HG03442 (cell line): ENCODE results near the gene MAST4.

Experiments used
- ATAC-seq: cut with Tn5 transposase; IDR thresholded peaks from one replicate; pipeline ENCODE4 v1.9.1; 2021; ENCODE audit warnings: mild to moderate bottlenecking, moderate library complexity; ENCODE audit not compliant: unreplicated experiment

The MAST4 gene

DNA sequence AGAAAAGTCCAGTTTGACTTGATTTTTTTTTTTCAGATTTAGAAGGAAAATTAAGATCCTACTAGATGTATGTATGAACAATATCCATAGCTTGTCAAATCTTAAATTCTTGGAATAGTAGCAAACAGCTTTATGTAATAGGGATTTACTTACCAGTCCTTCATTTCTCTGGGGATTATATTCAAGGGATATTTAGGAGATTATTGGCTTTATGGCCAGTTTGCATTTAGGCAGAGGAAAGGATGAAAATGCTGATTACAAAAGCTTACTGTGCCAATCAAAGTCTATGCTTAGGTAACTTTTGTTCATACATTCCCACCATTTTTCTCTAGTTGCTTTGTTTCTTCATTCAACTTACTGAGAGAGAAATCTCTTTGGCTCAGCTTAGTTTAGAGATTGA, 47.9 kb downstream of the MAST4 start:
- ATAC-seq = no peak

DNA sequence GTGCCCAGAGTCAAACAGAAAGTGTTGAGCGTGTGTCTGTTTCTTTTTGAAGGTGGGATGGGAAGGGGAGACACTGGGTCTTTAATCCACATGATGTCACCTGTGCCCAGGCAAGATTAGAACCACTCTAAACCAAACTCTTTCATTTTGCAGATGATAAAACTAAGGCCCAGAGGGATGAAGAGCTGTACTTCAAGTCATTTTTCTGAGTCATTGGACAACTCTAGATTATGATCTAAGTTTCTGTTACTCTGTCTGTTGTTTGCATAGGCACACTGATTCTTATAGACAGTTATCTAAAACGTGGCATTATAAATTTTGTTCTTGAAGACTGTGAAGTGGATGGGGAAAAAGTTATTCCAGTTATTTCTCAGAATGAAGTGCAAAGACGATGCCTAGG, 48.8 kb downstream of the MAST4 start:
- no peak for ATAC-seq

GRCh38 chr5:66646570-66646969, 50.4 kb downstream of the MAST4 start:
- no peak for ATAC-seq

DNA sequence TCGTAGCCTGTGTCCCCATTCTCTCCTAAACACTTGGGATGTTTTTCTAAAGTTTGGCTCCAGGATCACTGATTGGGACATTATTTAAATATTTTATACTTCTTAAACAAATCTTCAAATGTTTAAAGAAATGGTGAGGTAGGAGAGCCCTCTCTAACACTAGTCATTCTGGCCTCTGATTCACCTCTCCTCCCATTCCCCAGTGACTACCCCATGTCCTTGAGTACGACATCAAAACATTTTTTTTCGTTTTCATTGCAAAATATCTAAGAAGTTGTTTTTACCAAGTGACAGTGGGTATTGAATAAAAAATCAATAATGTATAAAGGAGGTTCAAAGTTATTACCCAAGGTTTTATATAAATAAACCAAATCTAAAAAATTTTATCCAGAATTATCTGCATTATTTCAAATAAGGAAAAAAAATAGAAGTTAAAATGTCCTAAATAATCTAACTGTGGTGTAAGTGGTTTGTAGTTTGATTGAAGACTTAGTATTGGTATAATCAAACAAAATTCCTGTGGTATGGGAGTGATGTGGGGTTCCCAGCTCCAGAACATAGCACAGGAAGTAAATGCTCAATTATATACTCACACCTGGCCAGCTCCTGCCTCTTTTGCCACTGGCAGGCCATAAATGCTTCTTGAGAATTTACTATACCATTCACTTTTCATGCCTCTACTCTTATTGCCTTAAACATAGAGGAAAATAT, 51.1 kb downstream of the MAST4 start:
- no peak for ATAC-seq

DNA sequence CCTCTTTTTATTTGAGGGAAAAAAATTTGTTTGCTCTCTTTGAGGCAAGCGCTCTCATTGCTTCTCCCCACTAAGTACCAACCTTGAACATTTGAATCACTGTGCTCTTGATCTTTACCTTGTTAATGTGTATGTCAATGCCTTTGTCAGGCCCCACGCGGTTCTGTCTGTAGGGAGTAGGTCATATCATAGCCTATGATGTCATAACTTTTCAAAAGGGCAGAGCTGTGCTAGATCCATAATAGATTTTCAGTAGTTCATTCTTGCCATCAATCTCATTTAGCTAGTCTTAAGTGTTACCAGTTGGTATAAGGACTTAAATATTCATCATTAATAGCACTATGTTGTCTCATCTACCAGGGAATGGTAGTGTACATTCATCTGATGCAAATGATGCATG, 56.6 kb downstream of the MAST4 start:
- ATAC-seq = no peak

GRCh38 chr5:66653325-66653724, 57.1 kb downstream of the MAST4 start:
- ATAC-seq = no peak

- ATAC-seq = no peak
These were observed 59.5 kb downstream of the MAST4 start for GRCh38 chr5:66655395-66656324.

- no peak for ATAC-seq
These were observed 62.3 kb downstream of the MAST4 start for GRCh38 chr5:66658516-66658915.

GRCh38 chr5:66659780-66660179, 63.6 kb downstream of the MAST4 start:
- ATAC-seq = no peak

- ATAC-seq = no peak
These were observed 64.2 kb downstream of the MAST4 start for GRCh38 chr5:66660396-66660795.

GRCh38 chr5:66661149-66661548, 65.0 kb downstream of the MAST4 start:
- ATAC-seq = no peak

DNA sequence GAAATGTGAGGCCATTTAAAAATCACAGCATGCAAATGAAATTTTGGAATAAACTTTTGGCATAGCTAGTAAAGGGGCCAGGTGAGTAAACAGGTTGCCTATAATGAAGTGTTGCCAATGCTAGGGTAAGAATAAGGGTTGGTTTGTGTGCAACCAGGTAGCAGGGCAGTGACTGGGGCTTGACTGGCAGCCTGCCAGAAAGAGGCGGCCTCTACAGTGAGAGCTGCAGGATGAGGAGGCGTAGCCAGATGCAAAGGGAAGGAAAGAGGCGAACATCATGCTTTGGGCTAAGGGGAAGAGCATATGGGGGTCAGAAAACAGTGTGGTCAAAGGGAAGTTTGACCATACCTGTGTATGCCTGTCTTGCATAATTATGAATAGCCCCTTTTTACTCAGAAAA, 70.6 kb downstream of the MAST4 start:
- no peak for ATAC-seq

DNA sequence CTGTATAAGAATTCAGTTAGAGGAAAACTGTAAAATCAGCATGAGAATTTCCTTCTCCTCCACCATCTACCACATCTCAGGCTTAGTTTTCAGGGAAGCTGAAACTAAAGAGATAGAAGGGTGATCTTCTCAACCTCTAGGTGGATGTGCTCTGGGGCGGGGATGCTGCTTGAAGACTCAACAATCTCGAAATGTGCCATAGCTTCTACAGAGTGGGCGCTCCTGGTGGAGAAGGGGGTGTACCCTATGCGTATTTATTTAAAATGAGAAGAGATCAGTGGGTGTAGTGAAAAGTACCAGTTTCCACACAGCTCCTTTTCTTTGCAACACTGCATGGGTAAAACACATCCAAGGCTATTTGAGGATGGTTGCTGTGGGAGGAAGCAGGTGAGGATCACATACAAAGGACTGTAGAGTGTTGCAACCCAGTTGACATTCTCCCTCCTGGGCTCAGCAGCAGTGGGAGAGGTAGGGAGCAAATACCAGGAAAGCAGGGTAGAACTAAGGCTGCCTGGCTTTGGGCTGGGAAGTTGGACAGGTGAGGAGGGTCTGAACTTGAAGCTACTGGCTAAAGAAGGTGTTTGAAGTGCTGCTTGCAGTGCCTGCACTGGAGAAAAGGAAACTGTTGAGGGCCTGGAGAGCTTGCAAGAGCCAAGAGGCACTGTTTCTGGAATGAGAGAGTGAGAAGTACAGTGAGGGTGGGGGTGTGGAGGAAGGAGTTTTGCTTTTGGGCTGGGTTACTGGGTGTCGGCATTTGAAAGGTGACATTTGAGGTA, 73.1 kb downstream of the MAST4 start:
- no peak for ATAC-seq

- ATAC-seq = no peak
These were observed 73.6 kb downstream of the MAST4 start for GRCh38 chr5:66669862-66670195.

- no peak for ATAC-seq
These were observed 75.1 kb downstream of the MAST4 start for GRCh38 chr5:66671305-66671704.

- ATAC-seq = no peak
These were observed 78.6 kb downstream of the MAST4 start for GRCh38 chr5:66674802-66675201.

GRCh38 chr5:66675406-66675805, 79.2 kb downstream of the MAST4 start:
- no peak for ATAC-seq

GRCh38 chr5:66680221-66680620, 84.0 kb downstream of the MAST4 start:
- no peak for ATAC-seq

- no peak for ATAC-seq
These were observed 84.6 kb downstream of the MAST4 start for GRCh38 chr5:66680804-66681203.

GRCh38 chr5:66684663-66685062, 88.5 kb downstream of the MAST4 start:
- ATAC-seq = no peak

DNA sequence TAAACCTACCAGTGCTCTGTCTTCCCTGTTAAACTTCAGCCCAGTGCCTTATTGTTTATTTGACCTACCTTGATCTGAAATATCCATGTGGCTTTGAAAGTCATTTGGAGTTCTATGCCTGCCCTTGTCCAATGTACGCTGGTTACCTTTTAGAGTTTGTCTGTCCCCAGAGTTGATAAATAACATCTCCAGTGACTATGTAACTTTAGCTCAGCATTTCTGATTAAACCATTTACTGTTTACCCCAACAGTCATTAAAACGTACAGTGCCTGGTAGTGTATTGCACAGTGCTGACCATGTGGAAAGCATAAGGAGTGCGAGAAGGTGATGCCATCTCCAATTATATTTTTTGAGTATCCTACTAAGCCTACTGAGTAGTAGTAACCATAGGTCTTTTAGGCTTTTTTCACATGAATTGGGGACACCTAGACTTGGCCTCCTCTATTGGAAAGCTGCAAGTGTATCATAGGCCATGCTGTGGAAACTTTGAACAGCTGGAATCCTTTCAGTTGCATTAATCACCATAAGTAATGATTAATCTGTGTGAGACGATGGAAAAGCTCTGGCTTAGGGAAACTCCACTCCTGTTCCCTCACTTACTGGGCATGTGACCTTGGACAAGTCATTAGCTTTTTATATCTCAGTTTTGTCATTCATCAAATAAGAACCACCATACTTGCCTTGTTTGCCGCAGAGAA, 93.5 kb downstream of the MAST4 start:
- no peak for ATAC-seq
